ENCODE measurements around the gene PRDM16. TPM values are rescaled to one million over a fixed set of nuclear protein-coding genes. Genes with fewer than 3 reads are reported as not detected.

The PRDM16 gene
- total RNA-seq, 1 experiment from 2014 or later = 5.3 TPM

DNA sequence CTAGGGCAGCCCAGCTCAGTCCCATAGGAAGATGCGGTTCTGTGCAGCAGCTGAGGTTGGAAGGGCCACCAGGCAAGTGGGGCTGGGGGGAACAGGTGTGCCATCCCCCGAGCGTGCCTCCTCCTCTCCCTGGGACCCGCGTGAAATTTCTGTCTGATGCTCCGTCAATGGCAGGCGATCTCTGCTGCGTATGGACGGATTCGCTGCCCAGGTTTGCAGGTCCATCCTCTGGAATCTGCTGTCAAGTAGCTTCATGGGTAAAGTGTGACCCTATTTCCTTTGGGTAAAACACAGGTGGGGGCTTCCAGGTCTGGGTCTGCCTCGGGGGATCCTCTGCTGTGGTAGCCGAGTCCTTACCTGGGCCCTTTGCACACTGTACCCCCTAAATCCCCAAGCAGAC, 270.9 kb downstream of the PRDM16 start:
- CTCF ChIA-PET = no interaction called here

GRCh38 chr1:3340548-3341235, 271.7 kb downstream of the PRDM16 start:
- DNase-seq = no peak
- Mint-ChIP-seq H3K4me1 (ENCODE audit: low read depth, unreplicated experiment) (no peaks in the 10 kb centered on the region), H3K27ac (ENCODE audit: unreplicated experiment) (no peak overlapping the region), H3K27me3 (ENCODE audit: insufficient read depth, unreplicated experiment) (no peaks in the 10 kb centered on the region), H3K36me3 (ENCODE audit: insufficient read depth, unreplicated experiment) (no peaks in the 10 kb centered on the region), H3K9me3 (ENCODE audit: unreplicated experiment) (peaks cover 17% of the 10 kb centered on the region), H3K4me3 (ENCODE audit: unreplicated experiment) (no peak overlapping the region)
- Histone ChIP-seq H3K4me1 (peaks cover 20% of the 10 kb centered on the region), H3K27me3 (replicated peaks; ENCODE audit: control insufficient read depth, insufficient read depth, low read length) (no peaks in the 10 kb centered on the region), H3K36me3 (ENCODE audit: control insufficient read depth, insufficient read depth, low read length) (no peaks in the 10 kb centered on the region), H3K4me3 (ENCODE audit: low read depth, low read length) (no peak overlapping the region), H3K9me3 (no peaks in the 10 kb centered on the region; the same call in 1 of the 2 replicates)
- CTCF ChIA-PET = interaction anchor here (0.8 kb wide), 1 partner anchor 20 kb away, joined by 3 read pairs; no protein-coding TSS in a partner anchor
- intact Hi-C loops (cut with micrococcal nuclease; ENCODE audit: unreplicated experiment) = no loop called here
- no TSS peak for BruUV-seq (replicated peaks)
- POLR2A ChIA-PET = no interaction called here
- TF ChIP-seq CTCF (IDR thresholded peaks at IDR 0.05; ENCODE audit: insufficient read depth in 1 of 2, low read depth in 1 of 2, low read length in 1 of 2, severe bottlenecking in 1 of 2, unreplicated experiment in 1 of 2) = no peak

More for the DNA sequence above, 270.9 kb downstream of the PRDM16 start:
- H3K4me1 ChIP-seq = peaks cover 20% of the 10 kb centered on the region
- no peak overlapping the region for H3K4me3 ChIP-seq (ENCODE audit: low read depth, low read length)
- H3K27ac Mint-ChIP-seq (ENCODE audit: unreplicated experiment) = no peak overlapping the region
- BruUV-seq (replicated peaks) = no TSS peak
- TF ChIP-seq CTCF (IDR thresholded peaks at IDR 0.05; ENCODE audit: insufficient read depth in 1 of 2, low read depth in 1 of 2, low read length in 1 of 2, severe bottlenecking in 1 of 2, unreplicated experiment in 1 of 2) = no peak
- no peak for DNase-seq
- no peaks in the 10 kb centered on the region for H3K36me3 Mint-ChIP-seq (ENCODE audit: insufficient read depth, unreplicated experiment)
- no peak overlapping the region for H3K4me3 Mint-ChIP-seq (ENCODE audit: unreplicated experiment)
- peaks cover 17% of the 10 kb centered on the region for H3K9me3 Mint-ChIP-seq (ENCODE audit: unreplicated experiment)
- POLR2A ChIA-PET = no interaction called here
- no peaks in the 10 kb centered on the region for H3K27me3 Mint-ChIP-seq (ENCODE audit: insufficient read depth, unreplicated experiment)
- no peaks in the 10 kb centered on the region; the same call in 1 of the 2 replicates for H3K9me3 ChIP-seq
- intact Hi-C loops (cut with micrococcal nuclease; ENCODE audit: unreplicated experiment) = no loop called here
- H3K27me3 ChIP-seq (replicated peaks; ENCODE audit: control insufficient read depth, insufficient read depth, low read length) = no peaks in the 10 kb centered on the region
- H3K4me1 Mint-ChIP-seq (ENCODE audit: low read depth, unreplicated experiment) = no peaks in the 10 kb centered on the region
- H3K36me3 ChIP-seq (ENCODE audit: control insufficient read depth, insufficient read depth, low read length) = no peaks in the 10 kb centered on the region

DNA sequence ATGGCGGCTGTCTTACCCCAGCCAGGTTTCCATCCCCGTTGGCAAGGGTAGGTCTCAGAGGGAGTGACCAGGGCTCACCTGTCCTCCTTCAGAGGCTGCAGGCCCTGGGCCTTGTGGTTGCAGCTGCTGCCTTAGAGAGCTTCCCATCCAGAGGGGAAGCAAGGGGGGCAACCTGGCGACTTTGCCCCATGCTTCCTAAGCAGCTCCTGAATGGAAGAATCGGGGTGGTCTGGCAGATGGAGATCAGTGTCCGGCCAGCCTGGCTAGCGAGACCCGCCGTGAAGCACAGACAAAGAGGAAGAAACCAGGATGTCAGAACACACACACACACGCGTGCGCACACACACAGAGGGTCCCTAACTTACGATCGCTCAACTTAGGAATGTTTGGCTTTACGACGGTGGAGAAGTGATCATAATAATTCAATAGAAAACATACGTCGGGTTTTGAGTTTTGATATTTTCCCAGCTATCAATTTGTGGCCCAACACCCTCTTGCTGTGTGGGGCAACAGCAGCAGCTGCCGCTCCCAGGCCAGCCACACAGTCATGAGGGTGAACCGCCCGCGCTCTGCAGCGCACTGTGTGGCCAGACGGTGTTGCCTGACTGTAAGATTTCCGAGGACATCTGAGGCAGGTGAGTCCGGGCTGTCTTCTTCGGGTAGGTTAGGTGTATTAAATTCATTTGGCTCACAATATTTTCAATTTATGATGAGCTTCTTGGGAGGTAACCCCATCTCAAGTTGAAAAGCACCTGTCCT, 272.4 kb downstream of the PRDM16 start:
- ChIA-PET CTCF (interaction anchor here (0.8 kb wide), 1 partner anchor 21 kb away, joined by 3 read pairs; no protein-coding TSS in a partner anchor), POLR2A (no interaction called here)
- H3K27ac Mint-ChIP-seq (ENCODE audit: unreplicated experiment) = no peak overlapping the region
- Histone ChIP-seq H3K9me3 (no peaks in the 10 kb centered on the region; the same call in 1 of the 2 replicates), H3K36me3 (ENCODE audit: control insufficient read depth, insufficient read depth, low read length) (no peaks in the 10 kb centered on the region), H3K27me3 (replicated peaks; ENCODE audit: control insufficient read depth, insufficient read depth, low read length) (no peaks in the 10 kb centered on the region), H3K4me3 (ENCODE audit: low read depth, low read length) (no peak overlapping the region), H3K4me1 (peaks cover 20% of the 10 kb centered on the region)
- no peaks in the 10 kb centered on the region for H3K36me3 Mint-ChIP-seq (ENCODE audit: insufficient read depth, unreplicated experiment)
- TF ChIP-seq CTCF (IDR thresholded peaks at IDR 0.05; ENCODE audit: insufficient read depth in 1 of 2, low read depth in 1 of 2, low read length in 1 of 2, severe bottlenecking in 1 of 2, unreplicated experiment in 1 of 2) = no peak
- peaks cover 17% of the 10 kb centered on the region for H3K9me3 Mint-ChIP-seq (ENCODE audit: unreplicated experiment)
- H3K4me1 Mint-ChIP-seq (ENCODE audit: low read depth, unreplicated experiment) = no peaks in the 10 kb centered on the region
- no peak overlapping the region for H3K4me3 Mint-ChIP-seq (ENCODE audit: unreplicated experiment)
- no peak for DNase-seq
- BruUV-seq (replicated peaks) = no TSS peak
- intact Hi-C loops (cut with micrococcal nuclease; ENCODE audit: unreplicated experiment) = no loop called here
- no peaks in the 10 kb centered on the region for H3K27me3 Mint-ChIP-seq (ENCODE audit: insufficient read depth, unreplicated experiment)
